Ecto neural progenitor cell (in vitro differentiated cells): ENCODE results near the gene GRID1.
"Not testable (repeated sequence)": the region's sequence is repeated elsewhere in the genome, so short reads cannot be mapped to it uniquely, and the experiment has no call there.

Experiments used
- DNase-seq: peaks from one replicate; pipeline ENCODE4 v3.0.0-alpha.2; 2018; ENCODE audit warnings: low spot score

GRID1 gene

GRCh38 chr10:86035791-86036543 lies 330.6 kb downstream of the GRID1 start:
- DNase-seq: no peak

GRCh38 chr10:86034710-86035109 lies 331.9 kb downstream of the GRID1 start:
- no peak for DNase-seq

- DNase-seq: no peak
Measured at GRCh38 chr10:86033581-86033980, 333.0 kb downstream of the GRID1 start.

GRCh38 chr10:86032087-86032486 lies 334.5 kb downstream of the GRID1 start:
- DNase-seq: not testable (repeated sequence)

GRCh38 chr10:86030312-86030711 lies 336.3 kb downstream of the GRID1 start:
- DNase-seq: no peak

DNA sequence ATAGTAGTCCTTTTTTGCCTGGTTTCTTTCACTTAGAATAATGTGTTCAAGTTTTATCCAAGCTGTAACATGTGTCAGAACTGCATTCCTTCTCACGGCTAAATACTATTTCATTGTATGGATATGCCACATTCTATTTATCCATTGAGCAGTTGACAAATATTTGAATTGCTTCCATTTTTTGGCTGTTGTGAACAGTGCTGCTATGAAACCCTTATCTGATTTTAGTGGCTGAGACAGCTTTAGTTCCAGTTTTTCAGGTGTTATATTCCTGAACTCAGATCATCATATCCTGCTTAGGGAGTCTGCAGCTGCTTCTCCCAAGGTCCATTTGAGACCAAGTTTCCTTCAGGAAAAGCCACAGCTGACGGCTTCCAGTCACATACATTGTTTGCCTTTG lies 339.2 kb downstream of the GRID1 start:
- DNase-seq: no peak

DNA sequence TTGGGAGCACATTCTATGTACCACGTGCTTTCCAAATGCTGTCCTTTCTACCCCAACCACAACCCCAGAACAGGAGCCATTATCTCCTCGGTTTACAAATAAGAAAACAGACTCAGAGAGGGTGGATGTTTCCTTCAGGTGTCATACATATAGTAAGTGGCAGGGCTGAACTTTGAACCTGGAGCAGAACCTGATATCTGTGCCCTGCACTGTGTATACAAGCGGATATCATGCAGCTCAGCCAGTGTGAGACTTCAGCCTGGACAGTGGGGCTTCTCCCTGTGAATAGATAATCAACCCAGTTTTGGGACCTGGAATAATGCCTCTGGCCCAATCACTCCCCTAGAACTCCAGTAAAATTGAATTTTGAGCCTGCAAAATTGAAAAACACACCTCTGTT lies 341.1 kb downstream of the GRID1 start:
- DNase-seq: no peak

DNA sequence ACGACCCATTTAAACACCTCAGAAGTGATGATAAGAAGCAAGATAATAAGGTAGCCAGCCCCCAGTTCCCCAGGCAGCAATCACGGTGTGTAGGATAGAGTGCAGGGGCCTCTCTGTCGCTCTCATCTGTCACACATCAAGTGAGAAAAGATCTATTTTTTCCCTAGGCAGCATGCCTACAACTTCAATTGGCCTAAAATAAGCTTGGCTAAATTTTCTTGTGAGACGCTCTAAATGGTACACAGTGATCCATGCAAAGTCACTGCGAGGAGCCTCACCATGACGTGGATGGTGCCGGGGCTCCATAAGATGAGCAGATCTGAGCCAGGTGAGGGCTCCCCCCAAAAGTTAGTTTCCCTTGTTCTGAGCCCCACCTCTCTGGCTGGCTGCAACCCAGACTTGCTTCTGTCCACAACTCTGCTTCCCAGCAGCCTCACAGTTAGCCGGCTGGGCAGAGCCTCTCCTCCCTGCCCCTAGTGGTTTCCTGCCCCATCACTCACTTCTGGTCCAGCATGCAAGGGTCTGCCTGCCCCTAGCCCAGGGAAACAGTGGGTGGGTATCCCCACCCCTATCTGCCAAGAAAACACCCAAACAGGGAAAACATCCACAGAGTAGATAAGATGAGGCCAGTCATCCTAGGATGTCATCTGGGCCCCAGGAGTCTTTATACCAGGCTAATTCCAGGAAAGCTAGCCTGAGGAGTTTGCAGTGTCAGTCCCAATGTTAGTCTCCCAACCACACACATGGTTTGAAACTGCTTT lies 342.1 kb downstream of the GRID1 start:
- no peak for DNase-seq

DNA sequence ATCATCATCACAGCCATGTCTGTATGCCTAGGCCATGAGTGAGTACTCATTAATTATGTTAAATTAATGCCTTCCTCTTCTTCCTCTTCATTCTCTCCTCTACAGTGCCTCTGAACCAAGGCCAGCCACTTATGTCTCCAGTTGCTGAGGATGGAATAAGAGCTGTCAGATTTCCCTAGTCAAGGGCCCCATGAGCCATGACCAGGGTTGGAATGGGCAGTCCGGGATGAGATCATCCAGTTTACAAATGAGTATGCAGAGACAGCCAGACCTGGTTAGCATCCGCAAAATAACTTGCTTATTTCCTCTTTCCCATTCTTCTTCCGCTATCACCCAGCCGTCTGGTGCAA lies 342.7 kb downstream of the GRID1 start:
- no peak for DNase-seq

DNA sequence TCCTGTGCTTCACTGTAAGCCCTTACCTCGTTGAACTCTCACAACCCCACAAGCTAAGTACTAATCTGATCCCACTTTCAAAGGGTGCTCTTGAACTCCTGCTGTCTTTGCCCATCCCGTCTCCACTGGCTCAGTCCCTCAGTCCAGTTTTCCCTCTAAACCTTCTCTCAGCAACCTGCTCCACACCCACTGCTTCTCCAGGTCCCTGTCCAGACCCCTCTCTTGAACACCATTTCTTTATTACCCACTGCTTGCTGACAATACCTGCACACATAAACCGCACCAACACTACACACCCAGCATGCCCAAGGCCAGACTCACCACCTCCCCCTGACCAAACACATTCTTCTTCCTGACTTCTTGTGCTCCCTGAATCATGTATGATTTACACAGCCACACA lies 343.3 kb downstream of the GRID1 start:
- DNase-seq: no peak

DNA sequence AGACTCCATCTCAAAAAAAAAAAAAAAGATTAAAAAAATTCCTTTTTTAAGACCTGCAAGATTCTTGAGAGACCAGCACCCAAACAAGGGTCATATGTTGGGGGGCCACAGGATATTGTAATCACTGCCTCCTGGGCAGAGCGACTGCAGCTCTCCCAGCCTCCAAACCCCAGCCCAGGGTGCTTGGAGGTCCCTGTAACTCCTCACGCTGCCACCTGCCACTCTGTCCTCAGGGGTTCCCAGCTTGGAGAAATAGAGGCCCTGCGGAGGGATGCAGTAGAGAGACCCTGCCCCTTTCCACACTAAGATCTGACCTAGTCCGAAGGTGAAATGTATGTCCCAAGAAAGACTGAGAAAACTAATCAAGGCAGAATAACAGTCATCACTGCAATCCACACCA lies 343.7 kb downstream of the GRID1 start:
- no peak for DNase-seq

DNA sequence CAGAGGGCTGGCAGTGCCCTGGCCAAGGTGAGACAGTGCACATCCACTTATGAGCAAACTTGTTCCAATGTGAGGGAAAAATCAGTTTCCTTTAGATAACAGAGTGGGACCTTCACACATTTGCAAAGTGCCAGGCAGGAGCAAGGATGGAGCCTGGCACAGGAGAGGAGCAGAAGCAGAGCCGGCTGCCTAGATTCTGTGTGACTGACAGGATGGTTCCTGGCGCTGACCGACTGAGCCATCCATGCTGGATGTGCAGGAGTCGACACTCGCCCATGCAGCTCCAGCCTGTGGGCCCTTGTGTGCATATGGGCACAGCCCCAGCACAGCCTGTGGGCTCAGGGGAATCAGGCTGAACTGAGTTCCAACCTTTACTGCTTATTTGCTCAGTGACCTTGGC lies 346.5 kb downstream of the GRID1 start:
- no peak for DNase-seq

DNA sequence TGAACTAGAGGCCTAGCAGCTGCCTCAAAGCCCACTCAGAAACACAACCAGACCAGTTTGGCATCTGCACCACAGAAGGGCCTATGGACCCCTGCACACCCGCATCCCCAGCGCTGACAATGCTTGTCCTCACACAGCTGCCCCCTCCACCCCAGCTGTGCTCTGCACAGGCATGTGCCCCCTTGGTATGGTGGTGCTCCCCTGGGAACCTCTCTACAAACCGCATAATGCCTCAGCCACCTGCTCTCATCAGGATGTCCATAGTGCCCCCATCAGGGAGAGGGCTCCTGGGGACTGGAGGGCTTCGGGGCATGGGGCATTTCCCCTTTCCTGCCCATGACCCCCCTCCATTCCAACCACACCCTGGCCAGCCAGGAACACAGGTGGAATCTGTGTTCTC lies 347.5 kb downstream of the GRID1 start:
- no peak for DNase-seq

- DNase-seq: no peak
Measured at GRCh38 chr10:86018735-86019058, 347.9 kb downstream of the GRID1 start.

- no peak for DNase-seq
Measured at GRCh38 chr10:86017841-86018734, 348.5 kb downstream of the GRID1 start.

- no peak for DNase-seq
Measured at GRCh38 chr10:86013568-86013967, 353.0 kb downstream of the GRID1 start.

DNA sequence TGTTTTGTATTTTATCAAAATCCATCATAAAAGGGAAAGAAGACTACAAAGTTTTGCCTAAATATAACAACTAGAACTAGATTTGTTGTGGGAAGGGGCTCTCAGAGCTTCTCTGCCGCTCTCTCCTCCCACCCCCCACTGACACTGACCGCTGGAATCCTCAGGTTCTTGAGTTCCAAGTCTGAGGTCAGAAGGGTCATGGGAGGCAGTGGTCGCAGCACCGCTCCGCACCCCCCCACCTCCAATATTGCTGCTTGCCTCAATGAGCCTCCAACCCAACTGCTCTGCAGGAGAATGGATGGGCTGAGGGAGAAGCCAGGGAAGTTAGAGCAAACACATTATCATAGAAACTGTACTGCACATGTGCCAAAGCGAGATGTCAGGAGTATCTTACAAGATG lies 359.4 kb downstream of the GRID1 start:
- no peak for DNase-seq

DNA sequence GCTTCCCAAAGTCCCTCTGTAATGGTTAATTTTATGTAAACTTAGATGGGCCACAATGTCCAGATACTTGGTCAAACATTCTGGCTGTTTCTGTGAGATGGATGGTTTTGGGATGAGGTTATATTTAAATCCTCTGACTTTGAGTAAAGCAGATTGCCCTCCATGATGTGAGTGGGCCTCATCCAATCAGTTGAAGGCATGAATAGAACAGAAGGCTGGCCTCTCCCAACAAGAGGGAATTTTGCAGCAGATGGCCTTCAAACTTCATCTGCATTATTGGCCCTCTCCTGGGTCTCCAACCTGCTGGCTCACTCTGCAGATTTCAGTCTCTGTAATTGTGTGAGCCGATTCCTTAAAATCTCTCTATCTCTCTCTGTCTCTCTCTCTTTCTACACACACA lies 362.3 kb downstream of the GRID1 start:
- no peak for DNase-seq

GRCh38 chr10:86003201-86003621 lies 363.4 kb downstream of the GRID1 start:
- DNase-seq: no peak

GRCh38 chr10:86001521-86001920 lies 365.1 kb downstream of the GRID1 start:
- no peak for DNase-seq

DNA sequence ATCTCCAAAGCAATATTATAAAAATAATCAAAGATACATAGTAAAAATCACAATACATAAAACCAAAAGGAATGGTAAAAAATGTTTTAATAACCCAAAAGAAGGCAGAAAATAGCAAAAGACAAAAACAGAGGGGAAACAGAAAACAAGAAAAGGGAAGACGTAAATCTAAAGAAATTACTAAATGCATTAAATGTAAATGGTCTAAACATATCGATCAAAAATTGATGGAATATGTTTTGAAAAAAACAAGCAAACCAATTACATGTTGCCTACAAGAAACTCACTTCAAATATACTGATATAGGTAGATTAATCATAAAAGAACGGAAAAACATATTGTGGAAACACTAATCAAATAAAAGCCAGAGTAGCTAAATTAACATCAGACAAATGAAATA lies 369.1 kb downstream of the GRID1 start:
- no peak for DNase-seq

DNA sequence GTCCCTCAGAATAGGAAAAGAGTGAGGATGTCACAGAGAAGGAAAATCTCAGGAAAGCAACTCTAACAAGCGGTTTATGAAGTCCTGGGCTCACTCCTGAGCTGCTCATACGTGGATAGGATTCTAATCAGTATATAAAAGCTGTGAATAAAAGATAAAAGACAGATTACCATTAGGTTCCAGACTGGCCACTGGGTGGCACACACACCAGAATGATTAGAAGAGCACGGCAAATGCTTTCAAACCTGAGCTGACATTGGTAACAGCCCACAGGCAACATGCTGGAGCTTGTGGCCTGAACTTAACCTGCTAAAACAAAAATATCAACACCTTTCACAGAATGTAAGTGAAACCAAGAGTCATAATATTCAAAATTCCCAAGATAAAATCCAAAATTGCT lies 370.8 kb downstream of the GRID1 start:
- DNase-seq: no peak
